ENCODE results near the gene PSORS1C2.

PSORS1C2 gene

DNA sequence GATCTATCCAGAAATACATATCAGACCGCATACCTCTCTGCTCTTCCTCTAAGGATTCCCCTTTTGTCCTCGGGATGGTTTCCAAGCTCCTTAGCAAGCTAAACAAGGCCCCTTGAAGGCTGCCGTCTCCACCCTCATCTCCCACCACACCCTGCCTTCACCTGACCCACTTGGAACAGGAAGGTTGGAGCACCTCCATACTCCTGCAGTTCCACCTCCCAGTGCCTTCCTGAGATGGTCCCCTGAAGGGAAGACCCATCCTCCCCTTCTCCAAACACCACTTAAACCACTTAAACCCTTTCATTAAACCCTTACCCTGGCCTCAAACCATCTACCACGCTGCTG is 40.1 kb upstream of the PSORS1C2 start:
- H3K4me3 ChIP-seq (ENCODE audit: insufficient read length, low read depth): no peak overlapping the region
- no peak for TF ChIP-seq YY1 (IDR thresholded peaks at IDR 0.05; ENCODE audit: insufficient read depth, insufficient read length)
- no peak for TF ChIP-seq SUZ12 (IDR thresholded peaks at IDR 0.05; ENCODE audit: extremely low read depth, insufficient read depth, insufficient read length)
- TF ChIP-seq ZNF274 (IDR thresholded peaks at IDR 0.05; ENCODE audit: low read depth, low read length): no peak

DNA sequence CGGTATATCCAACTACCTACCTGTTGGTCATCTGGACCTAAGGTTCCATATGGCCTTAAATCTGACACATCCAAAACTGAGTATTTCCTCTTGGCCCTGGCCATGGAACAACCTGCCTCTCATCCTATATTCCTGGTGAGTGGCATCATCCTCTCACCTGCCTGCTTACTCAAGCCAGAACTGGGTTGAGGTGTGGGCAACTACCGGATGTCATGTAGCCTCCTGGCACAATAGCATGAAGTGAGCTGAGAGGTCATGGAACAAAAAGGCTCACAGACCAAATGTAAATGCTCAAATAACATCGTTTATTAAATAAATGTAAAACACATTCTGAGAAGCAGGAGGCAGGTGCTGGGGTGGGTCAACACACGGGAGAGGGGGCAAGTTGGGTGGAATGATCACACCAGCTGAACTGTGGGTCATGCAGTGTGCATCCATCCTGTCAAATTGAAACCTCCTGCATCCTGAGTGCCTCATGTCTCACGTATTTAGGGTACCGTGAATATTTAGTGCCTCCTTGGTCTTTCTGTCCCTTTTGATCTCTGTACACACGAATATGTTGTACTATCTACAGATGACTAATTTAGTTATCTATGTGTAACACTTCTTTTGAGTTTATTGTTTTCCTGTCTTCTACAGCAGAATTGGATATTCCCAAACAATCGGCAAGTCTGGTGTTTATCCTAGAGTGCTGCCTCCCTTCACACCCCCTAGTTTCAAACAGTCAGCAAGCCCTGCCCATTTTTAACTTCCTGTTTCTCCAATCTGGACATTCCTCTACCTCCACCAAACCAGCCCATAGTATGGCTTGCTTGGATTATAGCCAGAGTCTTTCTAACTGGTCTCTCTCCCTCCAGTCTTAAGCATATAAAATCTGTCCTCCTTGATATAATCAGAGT is 39.5 kb upstream of the PSORS1C2 start:
- H3K27me3 ChIP-seq (ENCODE audit: insufficient read depth, insufficient read length): no peaks in the 10 kb centered on the region
- H3K9me3 ChIP-seq (ENCODE audit: insufficient read depth, low read length): no peaks in the 10 kb centered on the region
- peaks cover 3% of the 10 kb centered on the region for H3K36me3 ChIP-seq (ENCODE audit: insufficient read depth, insufficient read length, low read length)
- no peak overlapping the region for H3K9ac ChIP-seq (ENCODE audit: insufficient read length, low read depth)
- no peak for DNase-seq (ENCODE audit: low read depth, low spot score)
- H3K4me3 ChIP-seq (ENCODE audit: insufficient read length, low read depth): no peak overlapping the region
- peaks cover 12% of the 10 kb centered on the region for H3K4me1 ChIP-seq (ENCODE audit: insufficient read depth, insufficient read length)
- no peak for TF ChIP-seq ZNF274 (IDR thresholded peaks at IDR 0.05; ENCODE audit: low read depth, low read length)
- no peak for TF ChIP-seq SUZ12 (IDR thresholded peaks at IDR 0.05; ENCODE audit: extremely low read depth, insufficient read depth, insufficient read length)
- TF ChIP-seq YY1 (IDR thresholded peaks at IDR 0.05; ENCODE audit: insufficient read depth, insufficient read length): no peak

More for the DNA sequence above, 40.1 kb upstream of the PSORS1C2 start:
- H3K27me3 ChIP-seq (ENCODE audit: insufficient read depth, insufficient read length): no peaks in the 10 kb centered on the region
- peaks cover 3% of the 10 kb centered on the region for H3K36me3 ChIP-seq (ENCODE audit: insufficient read depth, insufficient read length, low read length)
- no peak for DNase-seq (ENCODE audit: low read depth, low spot score)
- H3K9ac ChIP-seq (ENCODE audit: insufficient read length, low read depth): no peak overlapping the region
- no peaks in the 10 kb centered on the region for H3K9me3 ChIP-seq (ENCODE audit: insufficient read depth, low read length)
- peaks cover 11% of the 10 kb centered on the region for H3K4me1 ChIP-seq (ENCODE audit: insufficient read depth, insufficient read length)

DNA sequence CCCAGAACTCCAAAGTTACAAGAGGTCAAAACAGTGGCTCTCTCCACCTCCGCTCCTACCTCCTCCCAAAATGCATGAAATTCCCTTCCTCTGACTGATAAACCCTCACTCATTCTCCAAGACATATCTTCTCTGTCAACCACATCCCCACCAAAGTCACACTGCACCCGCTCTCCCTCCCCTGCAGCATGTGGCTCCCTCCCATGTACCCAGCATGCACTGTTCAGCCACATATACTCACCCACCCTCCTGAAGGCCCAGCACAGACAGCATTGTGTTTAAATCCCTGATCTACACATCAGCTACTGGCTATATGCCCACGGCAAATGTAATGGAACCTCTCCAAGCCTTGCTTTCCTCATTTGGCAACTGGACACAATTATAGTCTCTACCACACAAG is 37.1 kb upstream of the PSORS1C2 start:
- Histone ChIP-seq H3K9ac (ENCODE audit: insufficient read length, low read depth) (no peak overlapping the region), H3K4me1 (ENCODE audit: insufficient read depth, insufficient read length) (peaks cover 13% of the 10 kb centered on the region), H3K36me3 (ENCODE audit: insufficient read depth, insufficient read length, low read length) (peaks cover 3% of the 10 kb centered on the region)

DNA sequence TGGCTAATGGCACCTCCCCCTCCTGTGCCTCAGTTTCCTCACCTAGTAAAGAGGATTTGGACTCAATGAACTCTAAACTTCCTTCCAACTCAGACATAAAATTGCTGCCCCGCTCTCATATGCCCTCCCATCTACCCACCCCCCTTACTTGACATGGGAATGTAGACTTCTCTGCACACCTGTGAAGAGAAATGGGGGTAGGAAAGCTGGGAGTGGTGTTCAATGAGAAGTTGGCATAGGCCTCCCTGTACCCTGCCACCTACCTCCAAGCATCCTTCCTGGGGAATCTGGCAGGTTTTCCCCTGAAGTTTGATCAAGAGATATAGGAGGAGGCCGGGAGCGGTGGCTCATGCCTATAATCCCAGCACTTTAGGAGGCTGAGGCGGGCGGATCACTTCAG is 35.5 kb upstream of the PSORS1C2 start:
- no peak overlapping the region for H3K9ac ChIP-seq (ENCODE audit: insufficient read length, low read depth)
- no peak for TF ChIP-seq ZNF274 (IDR thresholded peaks at IDR 0.05; ENCODE audit: low read depth, low read length)
- TF ChIP-seq SUZ12 (IDR thresholded peaks at IDR 0.05; ENCODE audit: extremely low read depth, insufficient read depth, insufficient read length): no peak
- no peak for TF ChIP-seq YY1 (IDR thresholded peaks at IDR 0.05; ENCODE audit: insufficient read depth, insufficient read length)
- no peak overlapping the region for H3K4me3 ChIP-seq (ENCODE audit: insufficient read length, low read depth)
- no peaks in the 10 kb centered on the region for H3K9me3 ChIP-seq (ENCODE audit: insufficient read depth, low read length)
- no peak for DNase-seq (ENCODE audit: low read depth, low spot score)
- H3K27me3 ChIP-seq (ENCODE audit: insufficient read depth, insufficient read length): no peaks in the 10 kb centered on the region
- H3K36me3 ChIP-seq (ENCODE audit: insufficient read depth, insufficient read length, low read length): peaks cover 4% of the 10 kb centered on the region
- H3K4me1 ChIP-seq (ENCODE audit: insufficient read depth, insufficient read length): peaks cover 10% of the 10 kb centered on the region

More for the DNA sequence above, 37.1 kb upstream of the PSORS1C2 start:
- Histone ChIP-seq H3K4me3 (ENCODE audit: insufficient read length, low read depth) (no peak overlapping the region), H3K9me3 (ENCODE audit: insufficient read depth, low read length) (no peaks in the 10 kb centered on the region), H3K27me3 (ENCODE audit: insufficient read depth, insufficient read length) (no peaks in the 10 kb centered on the region)
- no peak for TF ChIP-seq SUZ12 (IDR thresholded peaks at IDR 0.05; ENCODE audit: extremely low read depth, insufficient read depth, insufficient read length)
- TF ChIP-seq YY1 (IDR thresholded peaks at IDR 0.05; ENCODE audit: insufficient read depth, insufficient read length): no peak
- no peak for TF ChIP-seq ZNF274 (IDR thresholded peaks at IDR 0.05; ENCODE audit: low read depth, low read length)
- DNase-seq (ENCODE audit: low read depth, low spot score): no peak

DNA sequence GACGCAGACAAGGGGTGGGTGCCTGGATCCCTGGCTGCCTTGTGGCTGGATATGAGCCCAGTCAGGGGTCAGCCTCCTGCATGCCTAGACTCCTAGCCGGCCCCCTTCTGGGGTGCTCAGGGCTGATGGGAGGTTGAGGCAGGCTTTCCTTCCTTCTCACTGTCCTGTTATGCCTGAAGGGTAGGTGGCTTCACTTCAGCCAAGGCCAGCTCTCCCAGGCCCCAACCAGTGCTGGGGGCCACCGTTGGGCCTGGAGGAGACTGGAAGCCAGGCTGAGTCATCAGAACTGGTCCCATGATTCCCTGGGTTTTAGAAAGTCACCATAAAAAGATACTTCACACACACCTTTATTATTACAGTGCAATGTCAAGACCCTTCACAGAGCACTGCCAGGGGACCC is 34.5 kb upstream of the PSORS1C2 start:
- peak overlapping the region; percentile 80 for H3K9ac ChIP-seq (ENCODE audit: insufficient read length, low read depth)
- peaks cover 11% of the 10 kb centered on the region for H3K4me1 ChIP-seq (ENCODE audit: insufficient read depth, insufficient read length)
- peaks cover 13% of the 10 kb centered on the region for H3K36me3 ChIP-seq (ENCODE audit: insufficient read depth, insufficient read length, low read length)
- H3K9me3 ChIP-seq (ENCODE audit: insufficient read depth, low read length): no peaks in the 10 kb centered on the region
- no peak for TF ChIP-seq YY1 (IDR thresholded peaks at IDR 0.05; ENCODE audit: insufficient read depth, insufficient read length)
- TF ChIP-seq ZNF274 (IDR thresholded peaks at IDR 0.05; ENCODE audit: low read depth, low read length): no peak
- TF ChIP-seq SUZ12 (IDR thresholded peaks at IDR 0.05; ENCODE audit: extremely low read depth, insufficient read depth, insufficient read length): no peak
- peak overlapping the region; percentile 15 for H3K4me3 ChIP-seq (ENCODE audit: insufficient read length, low read depth)
- no peak for DNase-seq (ENCODE audit: low read depth, low spot score)
- no peaks in the 10 kb centered on the region for H3K27me3 ChIP-seq (ENCODE audit: insufficient read depth, insufficient read length)

DNA sequence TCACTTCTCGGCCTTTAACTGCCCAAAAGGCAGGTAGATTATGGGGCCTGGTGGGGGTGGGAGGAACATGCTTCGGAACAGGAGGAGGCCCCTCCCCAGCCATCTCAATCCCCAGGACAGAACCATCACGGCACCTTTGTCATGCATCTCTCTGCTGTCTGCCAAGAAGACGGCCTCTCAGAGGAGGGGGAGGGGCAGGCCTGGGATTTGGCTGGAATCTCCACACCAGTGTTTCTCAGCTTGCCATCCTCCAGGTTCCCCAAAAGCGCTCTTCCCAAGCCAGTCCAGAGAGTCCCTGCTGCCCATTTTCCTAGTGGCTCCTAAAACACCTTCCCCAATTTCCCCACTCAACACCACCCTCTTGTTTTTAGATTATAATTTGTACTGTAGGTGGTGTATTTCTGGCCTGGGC is 34.1 kb upstream of the PSORS1C2 start:
- Histone ChIP-seq H3K27me3 (ENCODE audit: insufficient read depth, insufficient read length) (no peaks in the 10 kb centered on the region), H3K9ac (ENCODE audit: insufficient read length, low read depth) (peak overlapping the region; percentile 80), H3K4me3 (ENCODE audit: insufficient read length, low read depth) (peak overlapping the region; percentile 33), H3K36me3 (ENCODE audit: insufficient read depth, insufficient read length, low read length) (peaks cover 17% of the 10 kb centered on the region), H3K4me1 (ENCODE audit: insufficient read depth, insufficient read length) (peaks cover 12% of the 10 kb centered on the region), H3K9me3 (ENCODE audit: insufficient read depth, low read length) (no peaks in the 10 kb centered on the region)
- peak; percentile 94 for DNase-seq (ENCODE audit: low read depth, low spot score)
- TF ChIP-seq YY1 (IDR thresholded peaks at IDR 0.05; ENCODE audit: insufficient read depth, insufficient read length): no peak
- TF ChIP-seq ZNF274 (IDR thresholded peaks at IDR 0.05; ENCODE audit: low read depth, low read length): no peak
- TF ChIP-seq SUZ12 (IDR thresholded peaks at IDR 0.05; ENCODE audit: extremely low read depth, insufficient read depth, insufficient read length): no peak
